DMS53 treated with DMSO at 0.1 percent for 48 hours (cell line): ENCODE results near the gene POLR2J.
"Not testable (repeated sequence)": the region's sequence is repeated elsewhere in the genome, so short reads cannot be mapped to it uniquely, and the experiment has no call there.

Source experiments
- DNase-seq: peaks from one replicate; lab custom pipeline; 2025; ENCODE audit not compliant: unreplicated experiment; lab: John Stamatoyannopoulos, UW

Gene POLR2J

GRCh38 chr7:102496861-102497260, 18.1 kb upstream of the POLR2J start:
- not testable (repeated sequence) for DNase-seq

- not testable (repeated sequence) for DNase-seq
Measured at GRCh38 chr7:102494473-102495149, 15.9 kb upstream of the POLR2J start.

- not testable (repeated sequence) for DNase-seq
Measured at GRCh38 chr7:102494026-102494425, 15.3 kb upstream of the POLR2J start.

GRCh38 chr7:102493220-102493935, 14.7 kb upstream of the POLR2J start:
- DNase-seq = not testable (repeated sequence)

- not testable (repeated sequence) for DNase-seq
Measured at GRCh38 chr7:102490529-102491075, 11.9 kb upstream of the POLR2J start.

- not testable (repeated sequence) for DNase-seq
Measured at GRCh38 chr7:102484317-102484716, 5.6 kb upstream of the POLR2J start.

GRCh38 chr7:102481962-102482361, 3.2 kb upstream of the POLR2J start:
- DNase-seq = not testable (repeated sequence)

GRCh38 chr7:102479982-102480637, 1.4 kb upstream of the POLR2J start:
- not testable (repeated sequence) for DNase-seq

- DNase-seq = not testable (repeated sequence)
Measured at GRCh38 chr7:102479209-102479584, 475 bp upstream of the POLR2J start.

- not testable (repeated sequence) for DNase-seq
Measured at GRCh38 chr7:102474736-102475435, 3.8 kb downstream of the POLR2J start.

GRCh38 chr7:102474116-102474515, 4.6 kb downstream of the POLR2J start:
- DNase-seq = not testable (repeated sequence)

GRCh38 chr7:102473271-102473991, 5.3 kb downstream of the POLR2J start:
- DNase-seq = no peak

- no peak for DNase-seq
Measured at GRCh38 chr7:102472126-102473041, 6.3 kb downstream of the POLR2J start.

GRCh38 chr7:102471791-102472125, 7.0 kb downstream of the POLR2J start:
- DNase-seq = no peak

- DNase-seq = no peak
Measured at GRCh38 chr7:102469972-102470825, 8.5 kb downstream of the POLR2J start.

GRCh38 chr7:102469351-102469971, 9.3 kb downstream of the POLR2J start:
- no peak for DNase-seq

- no peak for DNase-seq
Measured at GRCh38 chr7:102468478-102469350, 10.0 kb downstream of the POLR2J start.
